Measurements from ENCODE around the gene AKT2.

AKT2 gene

DNA sequence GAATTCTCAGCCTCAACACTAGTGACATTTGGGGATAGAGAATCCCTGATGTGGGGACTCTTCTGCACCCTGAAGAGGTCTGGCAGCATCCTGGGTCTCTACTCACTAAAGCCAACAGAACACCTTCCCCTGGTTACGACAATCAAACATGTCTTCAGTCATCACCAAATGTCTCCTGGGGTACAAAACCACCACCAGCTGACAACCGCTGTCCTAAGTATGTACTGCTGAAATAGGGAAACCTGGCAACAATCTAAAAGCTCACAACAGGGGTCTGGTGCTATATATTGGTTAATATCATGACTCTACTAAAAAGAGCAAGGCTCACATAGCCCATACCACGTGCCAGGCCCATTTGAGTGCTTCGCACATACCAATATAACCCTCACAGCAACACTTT, 13.4 kb downstream of the AKT2 start:
- no peak for DNase-seq

GRCh38 chr19:40270362-40271089, 14.6 kb downstream of the AKT2 start:
- DNase-seq = no peak

- no peak for DNase-seq
Measured at GRCh38 chr19:40269216-40269940, 15.8 kb downstream of the AKT2 start.

DNA sequence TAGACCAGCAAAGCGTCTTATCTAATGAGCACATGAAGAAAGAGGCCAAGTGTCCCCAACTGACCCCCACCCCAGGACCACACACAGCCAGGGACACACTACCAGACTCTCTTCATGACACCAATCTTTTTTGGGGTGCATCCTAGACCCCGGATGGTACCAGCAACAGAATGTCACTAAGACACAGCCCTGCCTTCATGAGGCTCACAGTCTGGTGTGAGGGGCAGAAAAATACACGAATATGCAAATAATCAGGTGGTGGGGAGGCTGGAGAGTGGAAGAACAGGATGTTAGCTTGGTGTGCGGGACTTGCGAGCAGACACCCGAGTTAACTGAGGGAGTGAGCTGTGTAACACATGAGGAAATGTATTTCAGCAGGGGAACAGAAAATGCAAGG, 17.5 kb downstream of the AKT2 start:
- DNase-seq = no peak

DNA sequence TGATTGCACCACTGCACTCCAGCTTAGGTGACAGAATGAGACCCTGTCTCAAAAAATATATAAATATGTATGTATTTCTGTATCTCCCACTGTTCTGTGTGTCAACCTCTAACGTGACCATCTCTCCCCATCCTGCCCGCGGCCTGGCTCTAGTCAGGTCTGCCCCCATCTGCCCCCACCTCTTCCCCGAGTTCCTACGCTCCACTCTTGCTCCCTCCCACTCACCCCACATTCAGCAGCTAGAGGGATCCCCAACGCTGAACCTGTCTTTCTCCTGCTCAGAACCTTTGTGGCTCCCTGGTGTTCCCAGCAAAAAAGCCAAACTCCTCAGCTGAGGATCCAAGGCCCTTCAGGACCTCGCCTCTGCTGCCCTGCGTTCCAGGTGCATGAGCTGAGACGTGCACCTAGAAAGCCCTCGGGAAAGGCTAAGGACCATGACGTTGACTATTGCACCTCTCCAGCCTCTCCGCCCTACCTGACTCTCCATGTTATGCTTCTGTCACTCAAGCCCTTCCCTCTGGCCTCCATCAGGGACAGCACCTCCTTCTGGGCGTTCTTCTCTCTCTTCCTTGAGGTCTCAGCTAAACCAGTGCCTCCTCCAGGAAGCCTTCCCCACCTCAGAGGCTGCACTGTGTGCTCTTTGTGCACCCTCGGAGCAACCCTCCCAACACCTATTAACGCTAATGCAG, 18.1 kb downstream of the AKT2 start:
- DNase-seq = no peak

DNA sequence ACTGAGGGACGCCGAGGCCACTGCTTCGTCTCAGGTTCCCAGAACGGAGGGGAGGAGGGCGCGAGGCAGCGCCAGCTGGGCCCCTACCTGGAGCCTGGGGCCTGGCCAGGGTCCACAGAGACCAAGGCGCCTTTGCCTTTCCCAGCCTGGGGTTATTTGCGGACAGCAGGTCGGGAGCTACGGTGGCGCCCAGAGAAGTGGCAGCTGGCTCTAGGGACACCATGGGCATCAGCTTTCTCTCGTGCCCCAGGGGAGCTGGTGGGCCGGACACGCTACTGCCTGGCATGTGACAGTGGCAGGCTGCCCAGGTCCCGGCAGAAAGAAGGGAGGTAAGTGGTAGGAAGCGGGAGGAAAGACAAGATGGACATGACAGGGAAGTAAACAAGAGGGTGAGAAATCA, 19.0 kb downstream of the AKT2 start:
- DNase-seq = no peak

DNA sequence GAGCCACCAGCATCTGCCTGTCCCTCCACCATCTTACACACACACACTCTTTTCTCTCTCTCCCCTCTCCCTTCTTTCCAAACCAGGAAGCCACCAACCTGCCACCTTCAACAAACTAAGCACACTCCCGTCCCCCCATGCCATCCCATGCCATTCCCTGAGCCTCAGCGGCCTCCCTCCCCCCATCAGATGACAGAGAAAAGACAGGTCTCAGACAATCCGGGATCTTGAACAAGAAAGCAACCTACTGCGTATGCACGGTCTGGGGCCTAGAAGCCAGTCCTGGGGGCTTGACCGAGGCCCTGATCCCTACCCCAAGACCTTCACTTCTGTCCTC, 19.4 kb downstream of the AKT2 start:
- no peak for DNase-seq

DNA sequence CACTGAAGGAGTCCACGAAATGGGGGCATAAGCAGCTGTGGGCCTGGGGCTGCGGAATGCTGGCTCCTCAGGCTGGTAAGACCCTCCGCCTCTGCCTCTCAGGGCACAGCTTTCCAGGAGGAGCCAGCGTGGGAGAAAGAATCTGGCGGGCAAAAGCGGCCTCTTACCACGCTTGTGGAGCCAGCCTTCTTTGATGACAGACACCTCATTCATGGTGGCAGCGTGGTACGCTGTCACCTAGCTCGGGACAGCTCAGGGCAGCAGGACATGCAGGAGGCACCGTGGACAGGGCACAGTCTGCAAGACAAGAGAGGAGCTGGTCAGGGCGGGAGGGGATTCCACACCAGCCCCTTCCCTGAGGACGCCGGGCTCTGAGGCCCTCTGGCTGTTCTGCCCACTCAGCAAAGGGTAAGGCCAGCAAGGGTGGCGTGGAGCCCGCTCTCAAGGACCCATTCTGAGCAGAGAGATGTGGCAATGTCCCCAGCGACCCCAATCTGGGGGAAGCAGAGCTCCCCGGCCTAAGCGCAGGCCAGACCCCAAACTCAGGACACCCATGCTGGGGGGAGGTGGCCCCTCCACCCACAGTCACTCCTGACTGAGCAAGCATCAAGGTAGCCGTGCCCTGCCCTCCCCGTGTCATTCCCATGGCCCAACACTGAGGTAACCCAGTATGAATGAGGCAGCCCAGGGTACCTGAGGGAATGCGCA, 19.9 kb downstream of the AKT2 start:
- DNase-seq = no peak

GRCh38 chr19:40264314-40265054, 20.7 kb downstream of the AKT2 start:
- no peak for DNase-seq

DNA sequence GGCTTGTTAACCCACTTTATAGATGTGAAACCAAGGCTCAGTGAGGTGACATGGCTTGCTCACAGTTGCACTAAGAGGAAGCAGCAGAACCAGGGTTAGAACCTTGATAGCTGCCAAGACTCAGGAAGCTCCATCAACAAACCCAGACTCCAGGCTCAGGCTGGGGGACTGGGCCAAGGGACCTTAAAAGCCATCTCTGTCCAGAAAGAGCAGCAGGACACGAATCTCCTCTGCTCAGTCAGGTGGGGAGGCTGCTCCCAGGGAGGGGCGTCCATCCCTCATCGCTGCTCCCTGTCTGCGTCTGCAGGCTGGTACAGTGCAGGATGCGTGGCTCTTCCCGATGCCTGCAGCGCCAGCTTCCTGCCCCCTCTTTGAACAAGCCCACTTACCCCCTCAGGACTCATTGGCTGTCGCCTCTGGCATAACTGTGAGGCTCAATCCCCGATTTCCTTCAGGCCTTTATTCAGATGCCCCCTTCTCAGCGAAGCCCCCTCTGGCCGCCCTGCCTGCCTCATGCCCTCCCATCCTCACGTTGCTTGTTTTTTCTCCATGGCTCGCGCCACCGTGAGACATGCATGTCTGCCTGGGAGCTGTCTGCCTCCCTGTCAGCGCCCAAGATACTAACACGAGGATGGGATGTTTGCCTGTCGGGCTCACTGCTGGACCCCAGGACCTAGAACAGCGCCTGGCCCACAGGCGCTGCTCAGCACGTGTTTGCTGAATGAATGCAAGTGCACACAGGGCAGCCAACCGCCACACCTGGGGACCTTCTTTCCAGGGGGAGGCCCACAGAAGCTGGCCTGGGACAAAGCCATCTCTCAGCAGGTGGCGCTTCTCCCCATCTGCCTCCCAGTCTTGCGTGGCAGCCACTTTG, 21.5 kb downstream of the AKT2 start:
- no peak for DNase-seq

DNA sequence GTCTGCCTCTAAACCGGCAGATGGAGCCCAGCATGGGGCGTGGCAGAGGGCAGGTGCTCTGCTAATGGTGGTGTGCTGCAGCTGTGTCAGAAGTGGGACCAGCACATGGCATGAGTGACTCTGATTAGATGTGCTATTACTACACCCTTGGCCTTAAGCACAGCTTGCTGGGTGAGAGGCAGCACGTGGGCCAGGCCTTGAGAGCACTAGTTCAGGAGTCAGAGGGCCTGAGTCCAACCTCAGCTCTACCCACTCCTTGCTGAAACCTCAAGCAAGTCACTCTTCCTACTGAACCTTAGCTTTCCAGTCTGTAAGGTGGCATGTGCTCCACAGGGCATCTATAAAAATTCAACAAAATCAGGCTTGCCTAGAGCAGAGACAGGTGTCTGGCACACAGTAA, 22.7 kb downstream of the AKT2 start:
- no peak for DNase-seq

- no peak for DNase-seq
Measured at GRCh38 chr19:40261631-40262030, 23.5 kb downstream of the AKT2 start.

DNA sequence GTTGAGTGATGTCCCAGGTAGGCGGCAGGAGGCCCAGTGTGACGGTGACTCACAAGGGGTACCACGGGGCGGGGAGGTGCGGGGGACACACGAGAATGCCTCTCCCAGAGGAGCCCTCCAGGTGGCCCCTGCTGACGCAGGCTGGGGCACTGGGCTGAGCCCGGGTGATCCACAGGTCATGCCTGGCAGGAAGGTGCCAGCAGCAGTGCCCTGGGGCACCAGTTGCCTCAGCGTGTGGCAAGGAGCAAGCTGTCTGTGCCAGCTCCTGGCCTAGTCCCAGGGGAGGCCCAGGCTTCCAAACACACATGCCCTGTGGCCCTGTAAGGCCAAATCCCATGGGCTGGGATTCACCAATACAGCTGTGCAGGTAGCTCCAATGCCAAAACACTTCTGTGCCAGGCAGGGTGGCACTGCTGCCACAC, 28.0 kb downstream of the AKT2 start:
- DNase-seq = no peak

DNA sequence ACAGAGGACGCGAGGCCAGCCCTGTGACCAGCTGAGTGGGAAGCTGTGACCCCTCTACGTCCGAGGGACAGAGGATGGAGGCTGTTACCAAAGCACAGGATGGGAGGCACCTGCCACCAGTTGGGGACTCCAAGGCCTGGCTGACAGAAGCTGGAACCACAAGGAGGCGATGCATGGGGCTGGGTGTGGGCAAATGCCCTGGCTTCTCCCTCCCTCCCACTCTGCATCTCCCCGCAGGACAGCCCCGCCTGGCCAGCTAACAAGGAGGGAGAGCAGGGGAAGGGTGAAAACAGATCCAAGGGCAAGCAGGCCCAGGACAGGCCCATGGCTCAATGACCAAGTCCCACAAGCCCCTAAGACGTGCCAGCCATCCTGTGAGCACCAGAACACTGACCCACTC, 28.6 kb downstream of the AKT2 start:
- no peak for DNase-seq

DNA sequence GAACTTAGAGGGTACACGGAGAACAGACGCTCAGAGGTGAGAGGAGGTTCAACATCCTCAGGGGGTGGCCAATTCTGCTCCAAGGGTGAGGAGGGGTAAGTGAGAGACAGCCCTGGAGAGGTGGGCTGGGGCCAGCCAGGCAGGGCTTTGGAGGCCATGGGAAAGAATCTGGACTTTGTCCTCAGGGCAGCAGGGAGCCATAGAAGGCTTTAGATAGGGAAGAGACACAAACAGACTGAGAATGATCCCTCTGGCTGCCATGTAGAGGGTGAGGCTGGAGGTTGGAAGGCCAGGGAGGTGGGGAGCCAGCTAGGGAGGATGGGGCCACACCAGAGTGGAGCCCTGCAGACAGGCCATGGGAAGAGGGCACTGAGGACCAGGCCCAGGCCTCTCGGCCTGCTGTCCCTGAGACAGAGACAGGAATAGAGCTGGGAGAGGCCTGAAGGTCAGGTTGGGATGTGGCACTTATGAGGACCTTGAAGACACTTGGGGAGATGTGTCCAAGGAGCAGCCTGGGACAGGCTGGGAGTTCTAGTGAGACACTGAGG, 29.5 kb downstream of the AKT2 start:
- DNase-seq = no peak

GRCh38 chr19:40254714-40255418, 30.3 kb downstream of the AKT2 start:
- no peak for DNase-seq

GRCh38 chr19:40253611-40254092, 31.5 kb downstream of the AKT2 start:
- DNase-seq = no peak

GRCh38 chr19:40252395-40252794, 32.8 kb downstream of the AKT2 start:
- DNase-seq = no peak

- DNase-seq = no peak
Measured at GRCh38 chr19:40251991-40252390, 33.2 kb downstream of the AKT2 start.

DNA sequence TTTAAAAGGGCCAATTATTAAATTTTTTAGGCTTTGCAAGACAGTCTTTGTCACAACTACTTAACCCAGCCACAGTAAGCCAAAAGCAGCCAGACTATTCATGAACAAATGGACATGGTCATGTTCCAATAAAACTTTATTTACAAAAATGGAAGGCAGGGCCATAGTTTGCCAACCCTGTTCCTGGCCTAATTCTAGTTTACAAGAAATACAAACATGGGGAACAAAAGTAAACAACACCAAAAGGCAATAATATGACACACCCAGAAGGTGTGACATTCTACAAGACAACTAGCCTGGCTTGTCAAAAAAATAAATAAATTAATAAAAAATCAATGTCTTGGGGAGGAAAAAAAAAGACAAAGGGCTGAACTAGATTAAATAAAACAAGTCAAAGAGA, 33.9 kb downstream of the AKT2 start:
- no peak for DNase-seq

DNA sequence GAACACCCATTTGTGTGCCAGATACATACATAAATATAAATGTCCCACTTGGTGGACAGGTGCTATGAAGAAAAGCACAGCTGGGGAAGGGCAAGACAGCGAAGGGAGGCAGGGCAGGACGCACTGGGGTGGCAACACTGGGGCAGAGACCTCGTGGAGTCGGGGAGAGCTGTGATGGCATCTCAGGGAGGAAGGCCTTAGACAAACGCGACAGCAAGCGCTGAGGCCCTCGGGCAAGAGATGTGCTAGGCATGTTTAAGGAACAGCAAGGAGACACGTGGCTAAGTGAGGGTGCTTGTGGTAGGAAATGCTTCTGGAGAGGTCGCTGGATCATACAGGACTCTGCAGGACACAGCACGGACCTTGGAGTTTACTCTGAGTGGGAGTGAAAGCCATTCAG, 35.4 kb downstream of the AKT2 start:
- DNase-seq = no peak
